Ovary (tissue), 9 donors: ENCODE data around the gene KCNJ6. TPM values are rescaled to one million over a fixed set of nuclear protein-coding genes. Genes with fewer than 3 reads are reported as not detected.

Source experiments
- DNase-seq, 5 donors: peaks; one replicate each; pipeline ENCODE4 v3.0.0-alpha.2; 2019 to 2020
- H3K27ac ChIP-seq, 2 donors: fragments of 200-600 bp; one replicate each; pipeline versions ENCODE4 v1.5.1 to v1.8.0; 2019 to 2022
- H3K27me3 ChIP-seq: fragments of 200-600 bp; one replicate; pipeline ENCODE4 v1.8.0; 2022
- H3K36me3 ChIP-seq: fragments of 200-600 bp; sonication (generic); one replicate; pipeline ENCODE4 v1.5.1; 2019
- H3K4me1 ChIP-seq: one replicate; pipeline ENCODE4 v1.8.1; 2013; ENCODE audit warnings: mild to moderate bottlenecking, moderate library complexity; ENCODE audit not compliant: insufficient read depth
- H3K4me3 ChIP-seq: fragments of 200-600 bp; sonication (generic); one replicate; pipeline ENCODE4 v1.5.1; 2017
- H3K9me3 ChIP-seq, 2 donors: fragments of 200-600 bp in 1 of 2; sonication (generic) in 1 of 2; one replicate each; pipeline versions ENCODE4 v1.5.1 to v1.8.1; 2013 to 2019; ENCODE audit warnings: mild to moderate bottlenecking in 1 of 2, moderate library complexity in 1 of 2
- CTCF ChIP-seq, 3 donors: fragments of 450-650 bp in 2 of 3; fragments of 200-600 bp in 1 of 3; IDR thresholded peaks; one replicate each; pipeline versions ENCODE4 v1.5.1 to v1.8.0; 2016 to 2022; ENCODE audit warnings: antibody characterized with exemption in 3 of 3, mild to moderate bottlenecking in 1 of 3
- EP300 ChIP-seq: sonication (generic); formaldehyde crosslinking; IDR thresholded peaks from one replicate; pipeline ENCODE4 v1.6.1; 2017; ENCODE audit warnings: antibody characterized with exemption
- POLR2A ChIP-seq: fragments of 450-650 bp; IDR thresholded peaks from one replicate; pipeline ENCODE4 v1.6.1; 2017; ENCODE audit warnings: antibody characterized with exemption, mild to moderate bottlenecking, moderate library complexity
- WGBS, 3 donors: extraction: QIAGEN DNeasy Blood & Tissue Kit in 1 of 3; methylation state at CpG; one replicate each; pipeline versions ENCODE4 v1.1.5 to v1.1.7; 2013 to 2017; 5-methylcytosine and 5-hydroxymethylcytosine counted together
- intact Hi-C, 4 donors: fragments of 100-400 bp; cut with DNase I; formaldehyde crosslinking; loops; one replicate each; pipeline versions ENCODE4 v1.11.0 to v1.15.1; 2022 to 2023
- polyA plus RNA-seq, 2 donors: library from polyadenylated mRNA; stranded (reverse); fragments of 200-250 nt in 1 of 2; fragments of 350-450 nt in 1 of 2; fragmentation: Illumina TruSeq in 1 of 2; extraction: RNeasy Lipid Tissue Mini Kit (QIAGEN cat#74804) in 1 of 2; gene quantifications; one replicate each; pipeline ENCODE4 v1.2.3, GENCODE V29; 2013 to 2014
- total RNA-seq, 7 donors: library from RNA; depleted of rRNA in 2 of 7; stranded (reverse); fragments of >200 nt in 2 of 7; fragmentation: NEBNext Ultra II Directional in 3 of 7; extraction: Animal tissue kit (Norgen Biotek cat#: 25700) in 3 of 7; gene quantifications; one replicate each; pipeline versions ENCODE4 v1.1.0 to v1.2.4, GENCODE V29; 2016 to 2023
- donor health status: DM: no; HTN: no; CAD: no; lungs with moderate emphysema.
- donor health status: DM: no; HTN: no; CAD: no.
- donor health status: Bipolar disorder and iron deficiency.
- donor health status: DM: yes; HTN: yes; CAD: no.
- donor health status: DM: no; HTN: no; CAD: no.
- donor health status: DM: yes; HTN: yes; CAD: no.

Gene KCNJ6
- total and polyA plus RNA-seq, 9 donors: 0.01 TPM; not detected in 8

GRCh38 chr21:37780991-37781983, 135.0 kb downstream of the KCNJ6 start:
- no peaks in the 10 kb centered on the region for H3K27me3 ChIP-seq
- no peak for DNase-seq
- no peak for TF ChIP-seq CTCF (IDR thresholded peaks at IDR 0.05)
- no peak for TF ChIP-seq POLR2A
- TF ChIP-seq EP300: no peak
- H3K27ac ChIP-seq: no peak overlapping the region
- intact Hi-C loops: no loop called here
- no peaks in the 10 kb centered on the region for H3K36me3 ChIP-seq
- no peak overlapping the region for H3K4me3 ChIP-seq
- 81 to 87% (median 84%) methylated on average over 15 of the region's 15 CpGs for WGBS, 3 donors
- no peaks in the 10 kb centered on the region for H3K9me3 ChIP-seq
- H3K4me1 ChIP-seq: no peaks in the 10 kb centered on the region

- Histone ChIP-seq H3K4me3 (no peak overlapping the region), H3K4me1 (no peaks in the 10 kb centered on the region), H3K9me3 (no peaks in the 10 kb centered on the region), H3K27ac (no peak overlapping the region), H3K27me3 (no peaks in the 10 kb centered on the region), H3K36me3 (no peaks in the 10 kb centered on the region)
- TF ChIP-seq POLR2A: no peak
- no peak for TF ChIP-seq EP300
- TF ChIP-seq CTCF (IDR thresholded peaks at IDR 0.05): no peak
- intact Hi-C loops: no loop called here
- 61 to 78% (median 66%) methylated on average over 3 of the region's 3 CpGs for WGBS, 3 donors
- DNase-seq: no peak
Observed at GRCh38 chr21:37771181-37771580, 145.1 kb downstream of the KCNJ6 start.

- no peaks in the 10 kb centered on the region for H3K4me1 ChIP-seq
- no peak overlapping the region for H3K4me3 ChIP-seq
- TF ChIP-seq POLR2A (no peak), EP300 (no peak), CTCF (IDR thresholded peaks at IDR 0.05) (no peak)
- WGBS, 3 donors: 73 to 92% (median 88%) methylated on average over 2 of the region's 2 CpGs
- no peak overlapping the region for H3K27ac ChIP-seq
- intact Hi-C loops: no loop called here
- H3K9me3 ChIP-seq: no peaks in the 10 kb centered on the region
- H3K27me3 ChIP-seq: no peaks in the 10 kb centered on the region
- no peak for DNase-seq
- no peaks in the 10 kb centered on the region for H3K36me3 ChIP-seq
Observed at GRCh38 chr21:37770461-37770860, 145.8 kb downstream of the KCNJ6 start.

- intact Hi-C loops: no loop called here
Observed at GRCh38 chr21:37769656-37770055, 146.6 kb downstream of the KCNJ6 start.

More at GRCh38 chr21:37769656-37770055, 146.6 kb downstream of the KCNJ6 start:
- Histone ChIP-seq H3K4me1 (no peaks in the 10 kb centered on the region), H3K27me3 (no peaks in the 10 kb centered on the region), H3K36me3 (no peaks in the 10 kb centered on the region), H3K27ac (no peak overlapping the region), H3K9me3 (no peaks in the 10 kb centered on the region), H3K4me3 (no peak overlapping the region)
- no peak for TF ChIP-seq EP300
- TF ChIP-seq CTCF (IDR thresholded peaks at IDR 0.05): no peak
- no peak for TF ChIP-seq POLR2A
- no peak for DNase-seq
- 26 to 53% (median 33%) methylated on average over 1 of the region's 1 CpG for WGBS, 3 donors
